PFSK-1 (cell line): ENCODE results near the gene SELENOK.

Experiments used
- FOXP2 ChIP-seq: optimal IDR thresholded peaks from 2 replicates; pipeline ENCODE3; 2011; ENCODE audit warnings: borderline replicate concordance, control low read depth, inconsistent platforms; ENCODE audit not compliant: insufficient read depth; ENCODE audit errors: extremely low read length, extremely low read depth
- POLR2AphosphoS5 ChIP-seq: IDR thresholded peaks from 2 replicates; pipeline ENCODE4 v1.6.1; 2012; ENCODE audit warnings: low read depth, mild to moderate bottlenecking, control low read depth, low read length, moderate library complexity
- REST ChIP-seq, 2 experiments: IDR thresholded peaks; 2 replicates each; pipeline versions ENCODE4 v1.6.1 to v1.8.0; 2011 to 2012; ENCODE audit warnings: low read depth in 2 of 2, low read length in 2 of 2, control low read depth in 1 of 2, inconsistent platforms in 1 of 2, mild to moderate bottlenecking in 1 of 2, moderate library complexity in 1 of 2; ENCODE audit not compliant: insufficient read depth in 1 of 2
- SIN3A ChIP-seq: IDR thresholded peaks from 2 replicates; pipeline ENCODE4 v1.6.1; 2012; ENCODE audit warnings: mild to moderate bottlenecking, low read length, moderate library complexity, borderline replicate concordance; ENCODE audit not compliant: insufficient read depth
- TAF1 ChIP-seq: IDR thresholded peaks from 2 replicates; pipeline ENCODE4 v1.6.1; 2012; ENCODE audit warnings: low read length, control low read depth, borderline replicate concordance; ENCODE audit not compliant: insufficient read depth

Gene SELENOK

GRCh38 chr3:53939086-53939582 is 47.5 kb upstream of the SELENOK start:
- TF ChIP-seq POLR2AphosphoS5 = no peak
- TF ChIP-seq SIN3A = no peak
- TF ChIP-seq FOXP2 = no peak
- TF ChIP-seq TAF1 = no peak
- no peak for TF ChIP-seq REST (IDR thresholded peaks at IDR 0.05; ENCODE audit: insufficient read depth in 1 of 2, low read depth in 2 of 2, low read length in 2 of 2)

GRCh38 chr3:53938645-53939044 is 47.0 kb upstream of the SELENOK start:
- TF ChIP-seq SIN3A (no peak), REST (IDR thresholded peaks at IDR 0.05; ENCODE audit: insufficient read depth in 1 of 2, low read depth in 2 of 2, low read length in 2 of 2) (no peak), TAF1 (no peak), FOXP2 (no peak), POLR2AphosphoS5 (no peak)

- TF ChIP-seq POLR2AphosphoS5 (no peak), FOXP2 (no peak), SIN3A (no peak), REST (IDR thresholded peaks at IDR 0.05; ENCODE audit: insufficient read depth in 1 of 2, low read depth in 2 of 2, low read length in 2 of 2) (no peak), TAF1 (no peak)
Observed at GRCh38 chr3:53936347-53936746, 44.7 kb upstream of the SELENOK start.

GRCh38 chr3:53935283-53935901 is 43.7 kb upstream of the SELENOK start:
- no peak for TF ChIP-seq REST (IDR thresholded peaks at IDR 0.05; ENCODE audit: insufficient read depth in 1 of 2, low read depth in 2 of 2, low read length in 2 of 2)
- no peak for TF ChIP-seq TAF1

- no peak for TF ChIP-seq TAF1
- no peak for TF ChIP-seq SIN3A
- no peak for TF ChIP-seq REST (IDR thresholded peaks at IDR 0.05; ENCODE audit: insufficient read depth in 1 of 2, low read depth in 2 of 2, low read length in 2 of 2)
- TF ChIP-seq POLR2AphosphoS5 = no peak
- no peak for TF ChIP-seq FOXP2
Observed at GRCh38 chr3:53921296-53921695, 29.6 kb upstream of the SELENOK start.
